IgD-negative memory B cell (primary cell): Measurements from ENCODE around the gene S100P. TPM values are rescaled to one million over a fixed set of nuclear protein-coding genes. Genes with fewer than 3 reads are reported as not detected.

ENCODE experiments used
- H3K27ac Mint-ChIP-seq, 3 donors: one replicate each; pipeline ENCODE4 v1.8.0; 2020 to 2022; ENCODE audit warnings: mild to moderate bottlenecking in 3 of 3, mixed read lengths in 3 of 3, moderate library complexity in 1 of 3
- H3K27me3 Mint-ChIP-seq: one replicate; pipeline ENCODE4 v1.8.0; 2021; ENCODE audit warnings: mixed read lengths
- H3K36me3 Mint-ChIP-seq: one replicate; pipeline ENCODE4 v1.8.0; 2020; ENCODE audit warnings: mild to moderate bottlenecking, mixed read lengths
- H3K4me1 Mint-ChIP-seq, 3 donors: one replicate each; pipeline ENCODE4 v1.8.0; 2020 to 2022; ENCODE audit warnings: mixed read lengths in 3 of 3, mild to moderate bottlenecking in 1 of 3
- H3K4me3 Mint-ChIP-seq, 4 donors: one replicate each; pipeline ENCODE4 v1.8.0; 2020 to 2022; ENCODE audit warnings: mild to moderate bottlenecking in 4 of 4, mixed read lengths in 4 of 4, moderate library complexity in 3 of 4
- H3K9me3 Mint-ChIP-seq, 3 donors: one replicate each; pipeline ENCODE4 v1.8.0; 2020 to 2021; ENCODE audit warnings: mixed read lengths in 3 of 3, mild to moderate bottlenecking in 1 of 3
- polyA plus RNA-seq: library from polyadenylated mRNA; unstranded; fragments of 300-500 nt; fragmentation: Illumina TruSeq; gene quantifications from one replicate; pipeline ENCODE4 v1.2.3, GENCODE V29; 2021

Gene S100P
- polyA plus RNA-seq, 1 donor from 2014 or later = not detected

- H3K4me3 Mint-ChIP-seq = no peak overlapping the region
These were observed 6.2 kb downstream of the S100P start for GRCh38 chr4:6699903-6700302.

GRCh38 chr4:6701371-6701770 is 7.7 kb downstream of the S100P start:
- Mint-ChIP-seq H3K27me3 (no peaks in the 10 kb centered on the region), H3K9me3 (no peaks in the 10 kb centered on the region), H3K27ac (no peak overlapping the region), H3K4me1 (peaks cover 16 to 23% (median 19%) of the 10 kb centered on the region in 3 donors), H3K4me3 (no peak overlapping the region), H3K36me3 (peaks cover 12% of the 10 kb centered on the region)

More at GRCh38 chr4:6699903-6700302, 6.2 kb downstream of the S100P start:
- Mint-ChIP-seq H3K27me3 (no peaks in the 10 kb centered on the region), H3K4me1 (peaks cover 11 to 16% (median 14%) of the 10 kb centered on the region in 3 donors), H3K27ac (peak overlapping the region in 1 of 3 donors; percentile 70), H3K9me3 (no peaks in the 10 kb centered on the region), H3K36me3 (peaks cover 5% of the 10 kb centered on the region)

GRCh38 chr4:6702761-6703160 is 9.1 kb downstream of the S100P start:
- no peaks in the 10 kb centered on the region for H3K27me3 Mint-ChIP-seq
- peaks cover 17% of the 10 kb centered on the region for H3K36me3 Mint-ChIP-seq
- H3K4me3 Mint-ChIP-seq = no peak overlapping the region
- H3K4me1 Mint-ChIP-seq = peaks cover 25 to 30% (median 25%) of the 10 kb centered on the region in 3 donors
- peaks cover 0 to 2% (median 0%) of the 10 kb centered on the region in 3 donors for H3K9me3 Mint-ChIP-seq
- H3K27ac Mint-ChIP-seq = no peak overlapping the region

- peaks cover 30 to 40% (median 35%) of the 10 kb centered on the region in 3 donors for H3K4me1 Mint-ChIP-seq
- H3K27ac Mint-ChIP-seq = no peak overlapping the region
- peaks cover 22% of the 10 kb centered on the region for H3K36me3 Mint-ChIP-seq
- peaks cover 0 to 5% (median 5%) of the 10 kb centered on the region in 3 donors for H3K9me3 Mint-ChIP-seq
- no peak overlapping the region for H3K4me3 Mint-ChIP-seq
- no peaks in the 10 kb centered on the region for H3K27me3 Mint-ChIP-seq
These were observed 10.1 kb downstream of the S100P start for GRCh38 chr4:6703786-6704185.

DNA sequence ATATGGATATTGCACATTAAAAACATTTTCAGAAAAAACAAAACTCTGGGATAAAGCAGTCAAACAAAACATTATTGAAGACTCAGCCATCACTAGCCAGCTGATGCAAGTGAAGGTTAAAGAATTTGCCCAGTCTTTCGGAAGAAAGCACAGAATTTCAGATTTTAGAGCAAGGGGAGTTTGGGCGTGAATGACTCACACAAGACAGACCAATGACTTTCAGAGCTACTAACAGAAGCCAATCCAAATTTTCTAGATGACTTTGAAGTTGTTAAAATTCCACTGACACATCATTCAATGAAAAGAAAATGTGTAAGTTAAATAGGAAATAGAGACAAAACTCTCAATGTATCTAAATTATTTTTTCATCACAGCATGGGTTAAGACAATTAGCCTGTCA is 12.0 kb downstream of the S100P start:
- Mint-ChIP-seq H3K4me1 (peaks cover 46 to 48% (median 46%) of the 10 kb centered on the region in 3 donors), H3K27me3 (no peaks in the 10 kb centered on the region), H3K4me3 (peak overlapping the region in 1 of 4 donors; percentile 72), H3K36me3 (peaks cover 24% of the 10 kb centered on the region), H3K9me3 (peaks cover 0 to 5% (median 5%) of the 10 kb centered on the region in 3 donors), H3K27ac (peak overlapping the region in 2 of 3 donors; percentile 43 to 69)

GRCh38 chr4:6706173-6706572 is 12.5 kb downstream of the S100P start:
- Mint-ChIP-seq H3K9me3 (peaks cover 3 to 5% (median 5%) of the 10 kb centered on the region in 3 donors), H3K27me3 (no peaks in the 10 kb centered on the region), H3K4me1 (peaks cover 47 to 51% (median 50%) of the 10 kb centered on the region in 3 donors), H3K36me3 (peaks cover 24% of the 10 kb centered on the region), H3K27ac (peak overlapping the region in 1 of 3 donors; percentile 43), H3K4me3 (peak overlapping the region in 2 of 4 donors; percentile 26 to 72)

GRCh38 chr4:6709230-6710114 is 15.8 kb downstream of the S100P start, which contains the start of gene MRFAP1L1:
Gene MRFAP1L1 (minus strand): TSS chr4:6709865. CDS start chr4:6709629, 236 bp downstream.
- H3K4me1 Mint-ChIP-seq = peaks cover 41 to 49% (median 44%) of the 10 kb centered on the region in 3 donors

GRCh38 chr4:6710282-6710681 is 16.6 kb downstream of the S100P start:
- H3K9me3 Mint-ChIP-seq = peaks cover 3 to 5% (median 5%) of the 10 kb centered on the region in 3 donors
- peaks cover 16% of the 10 kb centered on the region for H3K36me3 Mint-ChIP-seq
- H3K27ac Mint-ChIP-seq = peak overlapping the region; percentile 96 to 98 (median 97)
- no peaks in the 10 kb centered on the region for H3K27me3 Mint-ChIP-seq
- peaks cover 36 to 44% (median 43%) of the 10 kb centered on the region in 3 donors for H3K4me1 Mint-ChIP-seq
- H3K4me3 Mint-ChIP-seq = peak overlapping the region; percentile 91 to 100 (median 98)

More at GRCh38 chr4:6709230-6710114, 15.8 kb downstream of the S100P start, which contains the start of gene MRFAP1L1:
- no peaks in the 10 kb centered on the region for H3K27me3 Mint-ChIP-seq
- H3K9me3 Mint-ChIP-seq = peaks cover 3 to 5% (median 5%) of the 10 kb centered on the region in 3 donors
- peak within 1 kb of the TSS; percentile 96 to 98 (median 97) for H3K27ac Mint-ChIP-seq
- H3K4me3 Mint-ChIP-seq = peak within 1 kb of the TSS; percentile 91 to 100 (median 98)
- peaks cover 21% of the 10 kb centered on the region for H3K36me3 Mint-ChIP-seq

GRCh38 chr4:6710996-6711395 is 17.3 kb downstream of the S100P start:
- Mint-ChIP-seq H3K9me3 (peaks cover 3 to 5% (median 5%) of the 10 kb centered on the region in 3 donors), H3K27me3 (no peaks in the 10 kb centered on the region), H3K36me3 (peaks cover 12% of the 10 kb centered on the region), H3K4me1 (peaks cover 39 to 44% (median 42%) of the 10 kb centered on the region in 3 donors), H3K4me3 (peak overlapping the region in 2 of 4 donors; percentile 75 to 91), H3K27ac (peak overlapping the region in 1 of 3 donors; percentile 96)

- Mint-ChIP-seq H3K9me3 (peaks cover 0 to 3% (median 0%) of the 10 kb centered on the region in 3 donors), H3K27ac (peak overlapping the region in 1 of 3 donors; percentile 91), H3K36me3 (no peaks in the 10 kb centered on the region), H3K27me3 (no peaks in the 10 kb centered on the region), H3K4me3 (peak overlapping the region in 2 of 4 donors; percentile 80 to 91), H3K4me1 (peaks cover 17 to 31% (median 27%) of the 10 kb centered on the region in 3 donors)
These were observed 21.3 kb downstream of the S100P start for GRCh38 chr4:6714954-6715353.

- Mint-ChIP-seq H3K27ac (peak overlapping the region; percentile 91 to 97 (median 96)), H3K4me3 (peak overlapping the region; percentile 91 to 99 (median 97)), H3K27me3 (no peaks in the 10 kb centered on the region), H3K9me3 (peaks cover 0 to 3% (median 0%) of the 10 kb centered on the region in 3 donors), H3K36me3 (no peaks in the 10 kb centered on the region), H3K4me1 (peaks cover 16 to 29% (median 24%) of the 10 kb centered on the region in 3 donors)
These were observed 22.0 kb downstream of the S100P start for GRCh38 chr4:6715704-6716017.

DNA sequence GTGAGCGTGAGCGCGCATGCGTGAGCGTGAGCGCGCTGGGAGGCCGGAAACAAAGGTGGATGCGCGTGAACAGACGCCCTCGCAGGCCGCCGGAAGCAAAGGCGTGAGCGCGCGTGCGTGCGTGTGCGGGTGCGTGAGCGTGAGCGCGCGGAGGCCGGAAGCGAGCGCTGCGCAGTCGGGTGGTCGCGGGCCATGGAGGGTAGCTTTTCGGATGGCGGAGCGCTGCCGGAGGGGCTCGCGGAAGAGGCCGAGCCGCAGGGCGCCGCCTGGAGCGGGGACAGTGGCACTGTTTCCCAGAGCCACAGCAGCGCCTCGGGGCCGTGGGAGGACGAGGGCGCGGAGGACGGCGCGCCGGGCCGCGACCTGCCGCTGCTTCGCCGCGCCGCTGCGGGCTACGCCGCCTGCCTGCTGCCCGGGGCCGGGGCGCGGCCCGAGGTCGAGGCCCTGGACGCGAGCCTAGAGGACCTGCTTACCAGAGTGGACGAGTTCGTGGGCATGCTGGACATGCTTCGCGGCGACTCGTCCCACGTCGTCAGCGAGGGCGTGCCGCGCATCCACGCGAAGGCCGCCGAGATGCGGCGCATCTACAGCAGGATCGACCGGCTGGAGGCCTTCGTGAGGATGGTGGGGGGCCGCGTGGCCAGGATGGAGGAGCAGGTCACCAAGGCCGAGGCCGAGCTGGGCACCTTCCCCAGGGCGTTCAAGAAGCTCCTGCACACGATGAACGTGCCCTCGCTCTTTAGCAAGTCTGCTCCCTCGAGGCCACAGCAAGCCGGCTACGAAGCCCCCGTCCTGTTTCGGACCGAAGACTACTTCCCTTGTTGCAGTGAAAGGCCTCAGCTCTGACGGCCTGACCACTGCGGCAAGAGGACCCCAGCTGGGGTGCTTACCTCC is 22.6 kb downstream of the S100P start, which contains the start of gene BLOC1S4:
Gene BLOC1S4 (plus strand): TSS at position 157 of the 894 bp plus-strand sequence. CDS start 36 bp downstream, at position 193.
- no peaks in the 10 kb centered on the region for H3K36me3 Mint-ChIP-seq

DNA sequence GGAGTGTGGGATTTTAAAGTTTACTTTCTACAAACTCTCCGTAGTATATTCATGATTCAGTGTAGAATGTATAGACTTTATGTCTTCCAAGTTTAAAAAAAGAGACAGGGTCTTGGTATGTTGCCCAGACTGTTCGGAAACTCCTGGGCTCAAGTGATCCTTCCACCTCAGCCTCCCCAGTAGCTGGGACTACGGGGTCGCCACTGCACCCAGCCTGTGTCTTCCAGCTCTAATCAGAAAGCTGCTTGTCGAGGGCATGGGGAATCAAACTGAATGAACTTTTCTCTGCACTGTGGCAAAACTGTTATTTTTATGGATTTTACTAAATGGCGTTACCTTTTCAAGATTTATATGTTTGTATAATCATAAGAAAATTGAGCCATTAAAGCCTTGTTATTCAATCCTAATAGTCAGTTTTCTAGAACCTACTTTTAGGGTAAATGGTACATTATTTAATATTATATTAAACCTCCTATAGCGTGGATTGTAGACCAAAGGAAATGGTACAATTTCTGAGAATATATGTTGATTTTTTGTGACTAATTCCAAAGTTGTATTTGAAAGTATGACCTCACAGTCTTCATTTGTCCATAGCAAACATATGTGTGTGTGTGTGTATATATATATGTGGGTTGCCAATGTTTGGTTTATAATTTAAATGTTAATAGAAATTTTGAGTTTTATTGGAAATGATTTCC is 23.4 kb downstream of the S100P start:
- H3K27me3 Mint-ChIP-seq = no peaks in the 10 kb centered on the region
- peaks cover 11 to 30% (median 18%) of the 10 kb centered on the region in 3 donors for H3K4me1 Mint-ChIP-seq
- H3K4me3 Mint-ChIP-seq = peak overlapping the region; percentile 91 to 99 (median 97)
- no peaks in the 10 kb centered on the region for H3K9me3 Mint-ChIP-seq
- H3K27ac Mint-ChIP-seq = peak overlapping the region; percentile 73 to 91 (median 89)
- no peaks in the 10 kb centered on the region for H3K36me3 Mint-ChIP-seq

More for the DNA sequence above, 22.6 kb downstream of the S100P start, which contains the start of gene BLOC1S4:
- Mint-ChIP-seq H3K27me3 (no peaks in the 10 kb centered on the region), H3K9me3 (no peaks in the 10 kb centered on the region), H3K4me1 (peaks cover 11 to 30% (median 18%) of the 10 kb centered on the region in 3 donors), H3K27ac (peak within 1 kb of the TSS; percentile 91 to 97 (median 96)), H3K4me3 (peak within 1 kb of the TSS; percentile 91 to 99 (median 97))
